ENCODE data around the gene DDX25. TPM values are rescaled to one million over a fixed set of nuclear protein-coding genes. Genes with fewer than 3 reads are reported as not detected.

The DDX25 gene
- polyA plus RNA-seq, 1 donor (not counting 4 experiments of a cell fraction or from before 2014, with no cell fraction given): 0.12 TPM

DNA sequence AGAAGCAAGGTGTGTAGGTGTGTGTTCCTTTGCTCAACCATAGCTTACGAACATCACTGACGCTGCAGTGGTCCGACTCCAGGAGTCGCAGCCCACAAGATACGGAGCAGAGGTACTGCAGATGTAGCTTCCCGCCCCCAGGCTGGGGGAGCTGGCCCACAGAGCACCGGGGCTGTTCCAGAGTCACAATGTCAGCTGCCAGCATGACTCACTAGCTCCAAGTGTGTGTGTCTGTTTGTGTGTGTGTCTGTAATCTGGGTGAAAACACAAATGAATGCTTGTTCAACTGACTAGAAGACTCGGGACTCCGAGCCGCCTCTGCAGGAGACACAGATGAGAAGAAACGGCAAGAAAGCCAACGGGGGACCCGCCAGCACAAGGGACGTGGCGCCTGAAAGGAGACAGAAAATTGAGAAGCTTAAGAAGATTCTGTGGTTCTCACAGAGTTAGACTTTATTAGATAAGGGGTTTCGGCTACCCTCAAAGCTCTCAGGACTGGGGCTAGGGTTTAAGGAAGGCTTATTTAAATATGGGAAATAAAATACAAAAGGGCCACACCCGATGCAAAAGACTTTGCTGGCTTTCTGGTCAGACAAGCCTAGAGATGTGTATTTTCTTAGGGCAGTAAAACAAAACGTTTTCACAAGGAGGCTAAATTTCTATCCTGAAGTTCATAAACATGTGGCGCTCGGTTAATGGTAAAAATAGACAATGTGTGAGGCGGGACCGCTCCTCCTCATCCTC lies 52.3 kb downstream of the DDX25 start:
- H3K9me1 ChIP-seq (ENCODE audit: control insufficient read depth, extremely low read depth, insufficient read depth, low read length): no peaks in the 10 kb centered on the region
- H3K9ac ChIP-seq (ENCODE audit: control insufficient read depth, extremely low read depth, insufficient read depth, low read length): no peak overlapping the region
- no peak overlapping the region for H3K4me3 ChIP-seq (ENCODE audit: control insufficient read depth in 2 of 3, extremely low read depth in 1 of 3, insufficient read depth in 2 of 3, low read depth in 1 of 3, low read length in 3 of 3)
- H3K27ac ChIP-seq (ENCODE audit: control insufficient read depth, insufficient read depth, low read length): no peak overlapping the region
- H2AFZ ChIP-seq (ENCODE audit: control insufficient read depth, low read length): no peak overlapping the region
- dilution Hi-C loops (cut with MboI; ENCODE audit: extremely low pct_ligation_motif_present, low sequenced_read_pairs): no loop called here
- no peaks in the 10 kb centered on the region for H3K9me3 ChIP-seq (ENCODE audit: control insufficient read depth, low read depth, low read length)
- no peaks in the 10 kb centered on the region for H4K20me1 ChIP-seq (ENCODE audit: control insufficient read depth, extremely low read depth, insufficient read depth, low read length)
- peaks cover 21% of the 10 kb centered on the region for H3K4me1 ChIP-seq (ENCODE audit: control insufficient read depth, extremely low read depth, insufficient read depth, low read length)
- peaks cover 4% of the 10 kb centered on the region for H3K27me3 ChIP-seq (ENCODE audit: control insufficient read depth, extremely low read depth, insufficient read depth, low read length)
- TF ChIP-seq, protein P1, sequence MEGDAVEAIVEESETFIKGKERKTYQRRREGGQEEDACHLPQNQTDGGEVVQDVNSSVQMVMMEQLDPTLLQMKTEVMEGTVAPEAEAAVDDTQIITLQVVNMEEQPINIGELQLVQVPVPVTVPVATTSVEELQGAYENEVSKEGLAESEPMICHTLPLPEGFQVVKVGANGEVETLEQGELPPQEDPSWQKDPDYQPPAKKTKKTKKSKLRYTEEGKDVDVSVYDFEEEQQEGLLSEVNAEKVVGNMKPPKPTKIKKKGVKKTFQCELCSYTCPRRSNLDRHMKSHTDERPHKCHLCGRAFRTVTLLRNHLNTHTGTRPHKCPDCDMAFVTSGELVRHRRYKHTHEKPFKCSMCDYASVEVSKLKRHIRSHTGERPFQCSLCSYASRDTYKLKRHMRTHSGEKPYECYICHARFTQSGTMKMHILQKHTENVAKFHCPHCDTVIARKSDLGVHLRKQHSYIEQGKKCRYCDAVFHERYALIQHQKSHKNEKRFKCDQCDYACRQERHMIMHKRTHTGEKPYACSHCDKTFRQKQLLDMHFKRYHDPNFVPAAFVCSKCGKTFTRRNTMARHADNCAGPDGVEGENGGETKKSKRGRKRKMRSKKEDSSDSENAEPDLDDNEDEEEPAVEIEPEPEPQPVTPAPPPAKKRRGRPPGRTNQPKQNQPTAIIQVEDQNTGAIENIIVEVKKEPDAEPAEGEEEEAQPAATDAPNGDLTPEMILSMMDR (optimal IDR thresholded peaks at IDR 0.05 in 1 of 3, IDR thresholded peaks at IDR 0.05 in 1 of 3, conservative IDR thresholded peaks at IDR 0.05 in 1 of 3; ENCODE audit: extremely low read depth in 1 of 3, insufficient read depth in 2 of 3, low read length in 3 of 3): no peak
- TF ChIP-seq EZH2 (IDR thresholded peaks at IDR 0.05; ENCODE audit: low read length): no peak
- H3K36me3 ChIP-seq (ENCODE audit: control insufficient read depth in 2 of 2, extremely low read depth in 1 of 2, insufficient read depth in 2 of 2, low read length in 2 of 2): no peaks in the 10 kb centered on the region
- H3K79me2 ChIP-seq (ENCODE audit: control insufficient read depth, insufficient read depth, low read length): no peaks in the 10 kb centered on the region
- DNase-seq (ENCODE audit: low read depth, low spot score) (no peak), FAIRE-seq (no peak)
- peak overlapping the region; percentile 17 for H3K4me2 ChIP-seq (ENCODE audit: control insufficient read depth, extremely low read depth, insufficient read depth, low read depth, low read length)

DNA sequence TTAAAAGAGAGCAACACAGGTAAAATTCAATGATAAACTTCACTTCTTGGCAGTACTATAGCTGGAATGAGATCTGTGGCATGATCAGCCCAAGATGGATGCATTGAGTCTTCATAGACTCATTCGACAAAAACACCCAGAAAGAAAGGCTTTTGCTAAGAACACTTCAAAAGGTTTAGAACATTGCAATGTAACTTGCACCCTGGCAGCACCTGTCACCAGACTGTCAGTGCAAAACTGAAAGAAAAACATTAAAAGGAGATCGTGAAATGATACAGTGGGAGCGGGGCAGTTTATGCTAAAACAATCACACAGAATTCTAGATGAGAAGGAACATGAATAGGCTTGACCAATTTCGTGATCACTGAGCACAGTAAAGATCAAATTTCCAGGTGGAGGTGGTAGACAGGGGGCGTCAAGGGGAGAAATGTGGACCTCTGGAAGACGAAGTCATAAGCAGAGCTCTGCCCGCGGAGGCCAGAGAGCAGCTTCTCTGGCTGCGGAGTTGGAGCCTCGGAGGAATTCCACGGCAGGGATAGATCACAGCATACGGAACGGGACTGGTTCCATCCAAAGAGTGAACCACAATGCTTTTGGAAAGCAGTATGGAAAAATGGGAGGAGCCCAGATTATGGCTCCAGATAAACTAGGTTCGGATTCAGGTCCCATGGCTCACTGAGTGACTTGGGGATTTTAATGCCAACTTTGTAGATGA lies 53.5 kb downstream of the DDX25 start:
- dilution Hi-C loops (cut with MboI; ENCODE audit: extremely low pct_ligation_motif_present, low sequenced_read_pairs): no loop called here
- Histone ChIP-seq H2AFZ (ENCODE audit: control insufficient read depth, low read length) (peak overlapping the region; percentile 75), H3K9ac (ENCODE audit: control insufficient read depth, extremely low read depth, insufficient read depth, low read length) (no peak overlapping the region), H3K4me2 (ENCODE audit: control insufficient read depth, extremely low read depth, insufficient read depth, low read depth, low read length) (peak overlapping the region; percentile 83), H3K79me2 (ENCODE audit: control insufficient read depth, insufficient read depth, low read length) (no peaks in the 10 kb centered on the region), H3K9me1 (ENCODE audit: control insufficient read depth, extremely low read depth, insufficient read depth, low read length) (no peaks in the 10 kb centered on the region), H3K27ac (ENCODE audit: control insufficient read depth, insufficient read depth, low read length) (no peak overlapping the region), H3K27me3 (ENCODE audit: control insufficient read depth, extremely low read depth, insufficient read depth, low read length) (peaks cover 4% of the 10 kb centered on the region), H3K4me3 (ENCODE audit: control insufficient read depth in 2 of 3, extremely low read depth in 1 of 3, insufficient read depth in 2 of 3, low read depth in 1 of 3, low read length in 3 of 3) (peak overlapping the region in 2 of 3 experiments; percentile 52 to 63), H3K9me3 (ENCODE audit: control insufficient read depth, low read depth, low read length) (no peaks in the 10 kb centered on the region), H3K4me1 (ENCODE audit: control insufficient read depth, extremely low read depth, insufficient read depth, low read length) (peaks cover 15% of the 10 kb centered on the region), H4K20me1 (ENCODE audit: control insufficient read depth, extremely low read depth, insufficient read depth, low read length) (no peaks in the 10 kb centered on the region), H3K36me3 (ENCODE audit: control insufficient read depth in 2 of 2, extremely low read depth in 1 of 2, insufficient read depth in 2 of 2, low read length in 2 of 2) (no peaks in the 10 kb centered on the region)
- FAIRE-seq: peak; percentile 29
- no peak for DNase-seq (ENCODE audit: low read depth, low spot score)
- TF ChIP-seq, protein P1 (optimal IDR thresholded peaks at IDR 0.05 in 1 of 3, IDR thresholded peaks at IDR 0.05 in 1 of 3, conservative IDR thresholded peaks at IDR 0.05 in 1 of 3; ENCODE audit: extremely low read depth in 1 of 3, insufficient read depth in 2 of 3, low read length in 3 of 3): no peak
- TF ChIP-seq EZH2 (IDR thresholded peaks at IDR 0.05; ENCODE audit: low read length): no peak
